PC-9 (cell line): Measurements from ENCODE around the gene STAMBP. TPM values are rescaled to one million over a fixed set of nuclear protein-coding genes. Genes with fewer than 3 reads are reported as not detected.

Source experiments
- BruUV-seq: library from RNA; stranded (reverse); fragments of 400-500 nt; replicated peaks from 2 replicates; lab custom pipeline; 2021; lab: Mats Ljungman, UMichigan
- CTCF ChIA-PET: fragments of 300-600 bp; sonication (Branson Sonifier 250); formaldehyde crosslinking; loops from one replicate; lab custom pipeline; 2022; ENCODE audit warnings: antibody characterized with exemption; lab: Charles Lee
- POLR2A ChIA-PET: fragments of 300-600 bp; sonication (Branson Sonifier 250); formaldehyde crosslinking; loops from one replicate; lab custom pipeline; 2022; ENCODE audit warnings: antibody characterized with exemption; ENCODE audit not compliant: unreplicated experiment; lab: Charles Lee
- DNase-seq, 2 experiments: peaks; one replicate each; pipeline versions ENCODE4 v3.0.0 to v3.0.0-alpha.2; 2015 to 2022; ENCODE audit warnings: mixed read lengths in 1 of 2
- H2AFZ ChIP-seq: fragments of 200-600 bp; sonication (generic); 2 replicates; pipeline ENCODE4 v1.8.1; 2017; ENCODE audit warnings: antibody characterized with exemption
- H3F3A ChIP-seq: fragments of 200-600 bp; sonication (generic); 2 replicates; pipeline ENCODE4 v1.8.1; 2017; ENCODE audit warnings: antibody characterized with exemption, mild to moderate bottlenecking, low read depth; ENCODE audit not compliant: insufficient read depth
- H3K27ac ChIP-seq: fragments of 200-600 bp; sonication (generic); 2 replicates; pipeline ENCODE4 v1.6.1; 2016; ENCODE audit warnings: mixed run types
- H3K27me3 ChIP-seq: fragments of 200-600 bp; sonication (generic); 2 replicates; pipeline ENCODE4 v1.6.1; 2016; ENCODE audit warnings: low read depth, mixed run types; ENCODE audit not compliant: insufficient read depth
- H3K36me3 ChIP-seq: fragments of 200-600 bp; sonication (generic); 2 replicates; pipeline ENCODE4 v1.6.1; 2016; ENCODE audit warnings: low read depth, mixed run types
- H3K4me1 ChIP-seq: fragments of 200-600 bp; sonication (generic); replicated peaks from 2 replicates; pipeline ENCODE4 v1.6.1; 2016; ENCODE audit warnings: mixed run types; ENCODE audit not compliant: insufficient read depth
- H3K4me2 ChIP-seq: fragments of 200-600 bp; sonication (generic); 2 replicates; pipeline ENCODE4 v1.6.1; 2017; ENCODE audit warnings: mixed run types
- H3K4me3 ChIP-seq: fragments of 200-600 bp; sonication (generic); 2 replicates; pipeline ENCODE4 v1.6.1; 2016; ENCODE audit warnings: mixed run types
- H3K79me2 ChIP-seq: fragments of 200-600 bp; sonication (generic); 2 replicates; pipeline ENCODE4 v1.6.1; 2017; ENCODE audit warnings: low read depth, mixed run types
- H3K9me2 ChIP-seq: fragments of 200-600 bp; sonication (generic); 2 replicates; pipeline ENCODE4 v1.8.1; 2017; ENCODE audit warnings: mild to moderate bottlenecking; ENCODE audit not compliant: insufficient read depth
- H3K9me3 ChIP-seq: fragments of 200-600 bp; sonication (generic); 2 replicates; pipeline ENCODE4 v1.8.1; 2016; ENCODE audit warnings: low read depth; ENCODE audit not compliant: insufficient read depth
- H4K20me1 ChIP-seq: fragments of 200-600 bp; sonication (generic); 2 replicates; pipeline ENCODE4 v1.8.1; 2017; ENCODE audit not compliant: insufficient read depth
- EZH2 ChIP-seq: fragments of 200-600 bp; sonication (generic); IDR thresholded peaks from 2 replicates; pipeline ENCODE4 v1.8.0; 2017; ENCODE audit warnings: antibody characterized with exemption, low read depth
- intact Hi-C: fragments of 100-400 bp; cut with micrococcal nuclease; formaldehyde crosslinking; loops from one replicate; pipeline ENCODE4 v1.10.0; 2022; ENCODE audit not compliant: unreplicated experiment
- total RNA-seq: library from RNA; stranded (reverse); gene quantifications from 2 replicates; pipeline ENCODE4 v1.2.3, GENCODE V29; 2021

The STAMBP gene
- total RNA-seq, 1 experiment from 2014 or later, result 52.2 TPM

DNA sequence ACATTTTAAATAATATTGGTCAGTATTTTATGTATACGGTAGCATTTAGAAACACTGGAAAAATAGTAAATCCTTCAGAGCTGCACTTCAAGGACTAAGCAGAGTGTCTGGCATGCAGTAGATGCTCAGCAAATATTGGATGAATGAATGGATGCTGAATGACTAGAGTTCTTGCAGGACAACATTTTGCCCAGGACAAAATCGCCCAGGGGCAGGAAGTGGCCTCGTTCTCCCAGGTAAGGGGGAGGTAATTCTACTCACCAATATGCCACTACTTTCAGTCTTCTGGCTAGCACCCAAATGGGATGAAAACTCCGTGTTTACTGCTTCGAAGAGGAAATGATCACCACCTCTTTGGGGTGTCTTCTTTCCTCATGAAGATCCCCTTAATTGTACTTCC, 93.9 kb downstream of the STAMBP start:
- H3K9me2 ChIP-seq, result no peaks in the 10 kb centered on the region
- ChIA-PET CTCF (interaction anchor here (0.6 kb wide), 1 partner anchor 147 kb away, joined by 4 read pairs; no protein-coding TSS in a partner anchor), POLR2A (no interaction called here)
- peaks cover 13% of the 10 kb centered on the region for H3K79me2 ChIP-seq
- peak overlapping the region; percentile 45 for H3K4me2 ChIP-seq
- no peak overlapping the region for H3K4me3 ChIP-seq
- H3K27me3 ChIP-seq, result no peaks in the 10 kb centered on the region
- H3K27ac ChIP-seq, result no peak overlapping the region
- H3F3A ChIP-seq, result peaks cover 9% of the 10 kb centered on the region; the same call in 1 of the 2 replicates
- intact Hi-C loops, result no loop called here
- H3K36me3 ChIP-seq, result no peaks in the 10 kb centered on the region
- peaks cover 20% of the 10 kb centered on the region for H3K4me1 ChIP-seq
- no peak overlapping the region for H2AFZ ChIP-seq
- no peak for TF ChIP-seq EZH2
- no peaks in the 10 kb centered on the region for H3K9me3 ChIP-seq
- no peaks in the 10 kb centered on the region for H4K20me1 ChIP-seq
- no peak for DNase-seq
- BruUV-seq, result no TSS peak

Other genes starting within 250 kb of the STAMBP start
- gene NAT8, start 186.5 kb upstream of the STAMBP start, total RNA-seq, result not detected in 2 replicates
- gene TPRKB, start 91.6 kb upstream of the STAMBP start, total RNA-seq, result 20.4 and 33.8 TPM in 2 replicates
- gene DUSP11, start 48.9 kb upstream of the STAMBP start, total RNA-seq, result 18.8 and 24.1 TPM in 2 replicates
- not detected in 2 replicates for gene C2orf78, start 44.8 kb upstream of the STAMBP start, total RNA-seq
- not detected in 2 replicates for gene ACTG2, start 64.0 kb downstream of the STAMBP start, total RNA-seq
- gene DGUOK, start 97.9 kb downstream of the STAMBP start, total RNA-seq, result 72.3 and 78.7 TPM in 2 replicates
- 17.1 and 19.1 TPM in 2 replicates for gene TET3, start 155.9 kb downstream of the STAMBP start, total RNA-seq